ENCODE measurements around the gene TNFRSF18.
A peak's percentile ranks its signal among the peaks of the same experiment; 100 is the strongest.

The TNFRSF18 gene

GRCh38 chr1:1243807-1244191 lies 37.4 kb upstream of the TNFRSF18 start:
- Mint-ChIP-seq H3K4me3 (no peak overlapping the region), H3K9me3 (no peaks in the 10 kb centered on the region), H3K4me1 (peaks cover 7% of the 10 kb centered on the region), H3K36me3 (no peaks in the 10 kb centered on the region), H3K27ac (no peak overlapping the region), H3K27me3 (peaks cover 37% of the 10 kb centered on the region)
- no peak for ATAC-seq

- ATAC-seq: no peak
- Mint-ChIP-seq H3K4me3 (no peak overlapping the region), H3K36me3 (no peaks in the 10 kb centered on the region), H3K27me3 (peaks cover 43% of the 10 kb centered on the region), H3K27ac (no peak overlapping the region), H3K9me3 (no peaks in the 10 kb centered on the region), H3K4me1 (peaks cover 12% of the 10 kb centered on the region)
Observed at GRCh38 chr1:1243266-1243660, 36.9 kb upstream of the TNFRSF18 start.

GRCh38 chr1:1242461-1243265 lies 36.3 kb upstream of the TNFRSF18 start:
- Mint-ChIP-seq H3K4me1 (peaks cover 18% of the 10 kb centered on the region), H3K9me3 (no peaks in the 10 kb centered on the region), H3K36me3 (no peaks in the 10 kb centered on the region), H3K27ac (no peak overlapping the region), H3K27me3 (peaks cover 46% of the 10 kb centered on the region), H3K4me3 (no peak overlapping the region)
- ATAC-seq: no peak

DNA sequence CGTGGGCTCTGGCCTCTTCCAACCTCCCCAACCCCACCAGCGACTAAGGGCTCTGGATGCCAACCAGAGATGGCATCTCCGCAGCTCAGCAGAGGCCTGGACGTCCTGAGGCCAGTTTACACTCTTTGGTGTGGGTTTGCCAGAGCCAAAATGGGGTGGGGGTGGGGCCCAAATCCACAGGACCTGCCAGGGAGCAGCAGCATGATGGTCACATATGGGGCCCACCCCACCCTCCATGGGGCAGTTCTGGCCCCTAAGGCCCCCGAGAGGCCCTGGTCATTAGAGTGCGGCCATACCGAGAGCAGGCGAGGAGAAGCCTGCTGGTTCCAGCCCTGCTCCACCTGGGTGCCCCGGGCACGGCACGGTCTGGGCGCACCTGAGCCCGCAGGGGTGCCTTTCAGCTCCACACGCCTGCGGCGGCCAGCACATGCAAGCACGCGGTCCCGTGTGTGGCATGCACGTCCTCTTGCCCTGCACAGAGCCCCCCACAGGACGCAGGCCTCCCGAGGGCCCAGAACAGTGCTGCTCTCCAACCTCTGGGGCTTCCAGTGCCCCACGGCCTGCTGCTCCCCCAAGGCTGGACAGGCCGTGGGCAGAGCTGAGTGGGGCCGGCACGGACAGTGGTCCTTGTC lies 35.3 kb upstream of the TNFRSF18 start:
- no peaks in the 10 kb centered on the region for H3K36me3 Mint-ChIP-seq
- no peak overlapping the region for H3K27ac Mint-ChIP-seq
- no peak overlapping the region for H3K4me3 Mint-ChIP-seq
- H3K9me3 Mint-ChIP-seq: no peaks in the 10 kb centered on the region
- H3K4me1 Mint-ChIP-seq: peaks cover 27% of the 10 kb centered on the region
- peaks cover 46% of the 10 kb centered on the region for H3K27me3 Mint-ChIP-seq
- ATAC-seq: no peak

GRCh38 chr1:1240822-1241587 lies 34.6 kb upstream of the TNFRSF18 start:
- Mint-ChIP-seq H3K4me1 (peaks cover 27% of the 10 kb centered on the region), H3K27me3 (peaks cover 46% of the 10 kb centered on the region), H3K4me3 (no peak overlapping the region), H3K9me3 (no peaks in the 10 kb centered on the region), H3K36me3 (no peaks in the 10 kb centered on the region), H3K27ac (no peak overlapping the region)
- no peak for ATAC-seq

- no peaks in the 10 kb centered on the region for H3K36me3 Mint-ChIP-seq
- peaks cover 27% of the 10 kb centered on the region for H3K4me1 Mint-ChIP-seq
- peaks cover 46% of the 10 kb centered on the region for H3K27me3 Mint-ChIP-seq
- no peak overlapping the region for H3K4me3 Mint-ChIP-seq
- no peak overlapping the region for H3K27ac Mint-ChIP-seq
- H3K9me3 Mint-ChIP-seq: no peaks in the 10 kb centered on the region
- no peak for ATAC-seq
Observed at GRCh38 chr1:1240348-1240732, 33.9 kb upstream of the TNFRSF18 start.

DNA sequence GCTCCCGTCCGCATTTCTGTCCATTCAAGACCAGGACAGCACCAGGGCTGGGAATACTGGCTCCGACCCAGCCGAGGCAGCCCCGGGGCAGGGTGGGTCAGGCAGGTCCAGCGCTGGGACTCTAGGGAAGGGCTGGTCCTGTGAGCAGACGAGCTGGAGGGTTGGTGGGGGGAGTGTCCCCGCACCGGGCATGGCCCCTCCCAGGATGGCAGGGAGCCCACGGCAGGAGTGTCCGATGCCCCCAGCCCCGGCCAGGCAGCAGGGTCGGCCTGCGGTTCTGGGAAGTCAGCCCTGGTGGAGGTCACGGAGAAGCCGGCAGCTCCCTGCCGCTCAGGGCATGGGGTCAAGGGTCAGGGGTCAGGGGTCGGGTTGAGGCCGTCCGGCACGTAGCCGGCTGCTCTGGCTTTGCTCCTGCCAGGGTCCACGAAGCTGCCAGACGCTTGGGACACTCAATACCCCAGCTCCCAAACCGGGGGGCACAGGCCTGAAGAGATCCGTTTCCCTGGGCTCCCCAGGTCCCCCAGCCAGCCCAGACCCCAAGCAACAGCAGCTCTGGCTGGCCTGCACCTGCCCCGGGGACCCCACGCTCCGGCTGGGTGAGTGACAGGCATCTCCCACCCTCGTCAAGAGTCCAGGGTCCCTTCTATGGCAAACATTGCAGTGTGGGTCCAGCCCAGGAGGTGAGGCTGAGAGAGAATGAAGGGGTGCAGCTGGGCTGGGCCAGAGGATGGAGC lies 33.4 kb upstream of the TNFRSF18 start:
- peaks cover 31% of the 10 kb centered on the region for H3K4me1 Mint-ChIP-seq
- peaks cover 46% of the 10 kb centered on the region for H3K27me3 Mint-ChIP-seq
- ATAC-seq: no peak
- peaks cover 2% of the 10 kb centered on the region for H3K36me3 Mint-ChIP-seq
- no peak overlapping the region for H3K4me3 Mint-ChIP-seq
- H3K27ac Mint-ChIP-seq: no peak overlapping the region
- no peaks in the 10 kb centered on the region for H3K9me3 Mint-ChIP-seq

- H3K27me3 Mint-ChIP-seq: peaks cover 46% of the 10 kb centered on the region
- no peak overlapping the region for H3K27ac Mint-ChIP-seq
- H3K36me3 Mint-ChIP-seq: peaks cover 7% of the 10 kb centered on the region
- peaks cover 37% of the 10 kb centered on the region for H3K4me1 Mint-ChIP-seq
- no peak for ATAC-seq
- H3K4me3 Mint-ChIP-seq: no peak overlapping the region
- H3K9me3 Mint-ChIP-seq: no peaks in the 10 kb centered on the region
Observed at GRCh38 chr1:1239227-1239613, 32.8 kb upstream of the TNFRSF18 start.

DNA sequence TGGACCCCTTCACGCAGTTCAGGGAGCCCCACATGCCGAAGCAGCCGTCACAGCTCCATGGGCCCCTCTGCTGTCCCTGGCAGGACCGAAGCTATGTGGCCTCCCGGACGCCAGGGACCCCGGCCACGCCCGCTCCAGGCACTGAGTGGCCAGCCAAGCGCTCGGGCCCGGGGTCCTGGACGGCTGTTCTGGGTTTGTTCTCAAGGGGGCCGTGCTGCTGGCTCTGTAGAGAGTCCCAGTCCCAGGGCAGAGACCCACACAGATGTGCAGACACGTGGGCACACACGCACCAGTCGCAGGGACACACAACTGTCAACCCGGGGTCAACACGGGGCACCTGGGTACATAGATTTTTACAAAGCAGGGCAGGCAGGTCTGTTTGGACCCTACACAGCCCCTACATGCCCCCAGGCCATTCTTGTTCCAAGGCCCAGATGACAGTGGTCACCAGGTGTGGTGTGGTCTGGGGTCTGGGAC lies 32.3 kb upstream of the TNFRSF18 start:
- ATAC-seq: no peak
- no peaks in the 10 kb centered on the region for H3K9me3 Mint-ChIP-seq
- peaks cover 46% of the 10 kb centered on the region for H3K27me3 Mint-ChIP-seq
- H3K36me3 Mint-ChIP-seq: peaks cover 12% of the 10 kb centered on the region
- H3K27ac Mint-ChIP-seq: no peak overlapping the region
- no peak overlapping the region for H3K4me3 Mint-ChIP-seq
- H3K4me1 Mint-ChIP-seq: peaks cover 42% of the 10 kb centered on the region

DNA sequence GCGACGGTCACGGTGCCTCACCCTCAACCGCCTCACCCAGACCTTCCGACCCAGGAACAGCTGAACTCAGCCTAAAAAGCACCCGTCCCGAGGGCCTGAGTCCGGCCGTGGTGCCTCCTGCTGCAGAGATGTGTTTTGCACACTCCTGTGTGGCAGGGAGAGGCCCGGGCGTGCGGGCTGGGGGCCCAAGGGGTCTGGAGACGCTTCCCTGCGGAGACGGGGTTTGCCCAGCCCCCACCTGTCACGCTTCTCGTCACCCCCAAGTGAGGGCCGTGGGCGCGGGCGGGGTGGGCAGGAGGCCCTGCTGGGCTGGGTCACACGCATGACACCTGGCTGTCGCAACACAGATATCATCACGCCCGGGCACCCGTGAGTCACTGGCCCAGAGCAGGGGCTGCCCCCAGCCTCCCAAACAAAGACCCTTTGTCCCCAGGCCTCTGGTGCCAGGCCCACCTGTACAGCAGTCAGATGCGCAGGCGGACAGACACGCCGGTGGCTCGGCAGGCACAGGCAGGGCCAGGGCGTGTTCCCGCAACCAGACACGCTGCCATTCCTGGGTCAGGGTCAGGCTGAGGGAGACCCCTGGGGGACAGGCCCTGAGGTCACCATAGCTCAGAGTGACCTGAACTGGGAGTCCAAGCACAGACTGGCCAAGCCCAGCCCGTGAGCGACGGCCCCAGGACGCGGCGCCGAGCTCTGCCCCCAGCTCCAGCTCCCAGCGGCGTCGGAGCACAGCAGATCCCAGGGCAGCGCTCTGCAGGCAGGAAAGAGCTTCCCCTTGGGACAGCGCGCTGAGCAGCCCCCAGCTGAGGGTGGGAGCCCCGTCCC lies 31.7 kb upstream of the TNFRSF18 start:
- Mint-ChIP-seq H3K27me3 (peaks cover 44% of the 10 kb centered on the region), H3K9me3 (no peaks in the 10 kb centered on the region), H3K36me3 (peaks cover 16% of the 10 kb centered on the region), H3K27ac (no peak overlapping the region), H3K4me3 (peak overlapping the region; percentile 48), H3K4me1 (peaks cover 46% of the 10 kb centered on the region)
- ATAC-seq: peak; percentile 39

DNA sequence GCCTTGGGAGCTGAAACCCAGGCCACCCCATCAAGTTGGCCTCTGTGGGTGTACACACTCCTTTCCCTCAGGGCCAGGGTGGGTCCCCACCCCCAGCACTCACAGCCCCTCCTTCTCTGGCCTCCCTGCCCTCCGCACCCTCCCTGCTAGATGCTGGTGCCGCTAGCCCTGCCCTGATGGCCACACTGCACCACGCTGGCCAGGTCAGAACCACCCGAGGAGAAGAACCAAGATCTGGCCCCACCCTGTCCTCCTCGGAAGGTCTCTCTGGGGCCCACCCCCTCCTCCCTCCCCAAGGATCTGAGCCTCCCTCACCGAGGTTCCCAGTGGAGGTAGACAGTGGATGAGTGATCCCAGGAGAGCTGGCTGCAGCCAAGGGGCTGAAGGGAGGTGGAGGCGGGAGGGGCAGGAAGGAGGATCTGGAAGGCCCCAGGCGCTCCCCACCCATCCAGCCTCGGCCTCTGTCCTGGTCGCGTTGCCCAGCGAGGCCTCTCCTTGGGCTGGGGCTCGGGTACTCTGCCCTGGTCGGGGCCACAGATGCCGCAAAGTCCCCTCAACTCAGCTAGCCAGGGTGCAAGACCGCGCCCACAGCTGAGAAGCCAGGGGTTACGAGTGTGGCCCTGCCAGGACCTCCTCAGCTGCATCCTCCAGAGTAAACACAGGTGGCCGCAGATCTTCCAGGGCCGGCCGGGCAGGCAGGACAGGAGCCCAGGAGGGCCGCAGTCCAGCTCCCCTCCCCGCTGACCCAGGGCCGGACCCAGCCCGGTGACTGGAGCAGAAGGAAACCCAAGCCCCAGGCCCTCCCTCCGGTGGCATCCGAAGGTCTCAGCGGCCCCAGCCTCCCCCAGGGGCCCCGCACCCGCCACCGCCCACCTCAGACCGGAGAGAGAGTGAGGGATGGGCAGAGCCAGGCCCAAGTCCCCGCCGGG lies 30.8 kb upstream of the TNFRSF18 start:
- Mint-ChIP-seq H3K27ac (no peak overlapping the region), H3K27me3 (peaks cover 36% of the 10 kb centered on the region), H3K4me3 (peak overlapping the region; percentile 48), H3K36me3 (peaks cover 16% of the 10 kb centered on the region), H3K9me3 (no peaks in the 10 kb centered on the region), H3K4me1 (peaks cover 50% of the 10 kb centered on the region)
- ATAC-seq: no peak

DNA sequence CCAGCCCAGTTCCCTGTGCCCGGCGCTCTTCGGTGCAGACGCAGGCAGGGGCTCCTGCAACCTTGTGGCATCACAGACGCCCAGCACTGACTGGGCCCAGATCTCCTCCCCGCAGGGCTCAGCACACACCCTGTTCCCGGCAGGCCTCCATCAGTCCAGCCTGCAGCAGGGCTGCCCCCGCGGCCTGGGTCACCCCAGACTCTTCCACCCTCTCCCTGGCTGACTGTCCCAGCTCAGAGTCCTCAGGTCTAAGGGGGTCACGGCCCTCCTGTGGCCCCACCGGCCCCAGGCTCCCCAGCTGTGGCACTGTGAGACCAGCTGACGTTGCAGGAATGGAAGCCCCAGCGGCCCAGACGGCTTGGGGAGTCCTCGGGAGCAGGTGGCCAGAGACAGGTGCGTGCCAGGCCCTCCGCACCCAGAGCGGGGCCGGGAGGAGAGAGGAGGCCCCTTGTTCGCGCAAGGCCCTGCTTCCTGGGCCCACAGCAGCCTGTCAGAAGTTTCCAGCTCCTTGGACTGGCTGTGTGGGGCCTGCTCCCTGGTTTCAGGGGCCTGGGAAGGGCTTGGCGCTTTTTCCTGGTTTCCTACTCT lies 29.9 kb upstream of the TNFRSF18 start:
- Mint-ChIP-seq H3K27ac (no peak overlapping the region), H3K9me3 (no peaks in the 10 kb centered on the region), H3K36me3 (peaks cover 16% of the 10 kb centered on the region), H3K27me3 (peaks cover 26% of the 10 kb centered on the region), H3K4me1 (peaks cover 50% of the 10 kb centered on the region), H3K4me3 (no peak overlapping the region)
- ATAC-seq: no peak

DNA sequence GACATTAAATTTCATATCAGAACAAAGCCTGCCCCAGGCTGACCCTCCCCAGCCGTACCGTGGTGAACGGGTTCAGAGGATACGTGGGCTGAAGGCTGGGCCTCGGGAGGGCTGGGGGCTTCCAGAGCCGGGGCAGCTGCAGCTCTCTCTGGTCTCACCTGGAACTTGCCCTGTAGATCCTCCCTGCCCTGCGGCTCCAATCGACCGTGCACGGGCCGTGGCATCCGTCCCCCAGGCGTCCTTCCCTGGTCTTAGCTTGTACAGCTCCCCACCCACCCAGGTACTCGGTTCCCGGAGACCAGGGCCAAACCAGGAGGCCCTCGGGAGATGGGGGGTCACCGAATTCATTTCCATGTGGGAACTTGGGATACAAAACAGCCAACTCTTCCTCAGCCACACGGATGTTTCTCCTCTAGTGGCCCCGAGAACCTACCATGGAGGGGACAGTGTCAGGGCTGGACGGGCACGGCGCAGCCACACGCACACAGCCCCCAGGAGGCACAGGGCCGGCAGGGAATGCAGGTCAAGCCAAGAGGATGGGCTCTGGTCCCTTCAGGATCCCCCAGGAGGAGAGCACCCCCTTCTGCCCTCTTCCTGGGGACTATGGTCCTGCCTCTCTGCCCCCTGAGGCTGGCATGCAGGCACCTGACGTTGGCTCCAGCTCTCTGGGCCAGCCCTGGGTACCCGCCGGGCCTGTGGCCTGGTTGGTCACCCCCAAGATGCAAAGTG lies 28.8 kb upstream of the TNFRSF18 start:
- ATAC-seq: no peak
- Mint-ChIP-seq H3K27me3 (peaks cover 15% of the 10 kb centered on the region), H3K27ac (no peak overlapping the region), H3K9me3 (no peaks in the 10 kb centered on the region), H3K4me1 (peaks cover 55% of the 10 kb centered on the region), H3K4me3 (no peak overlapping the region), H3K36me3 (peaks cover 16% of the 10 kb centered on the region)
